Panc1 (cell line): ENCODE results near the gene MRPL44. TPM values are rescaled to one million over a fixed set of nuclear protein-coding genes. Genes with fewer than 3 reads are reported as not detected.

ENCODE experiments used
- ATAC-seq: fragments of 200-7000 bp; cut with Tn5 transposase; 2 replicates; pipeline ENCODE4 v1.9.1; 2020; ENCODE audit warnings: mild to moderate bottlenecking, moderate library complexity
- BruUV-seq: library from RNA; stranded (reverse); fragments of 400-500 nt; replicated peaks from 2 replicates; lab custom pipeline; 2021; lab: Mats Ljungman, UMichigan
- CTCF ChIA-PET: fragments of 300-600 bp; sonication (Branson Sonifier 250); formaldehyde crosslinking; loops from one replicate; lab custom pipeline; 2022; ENCODE audit warnings: antibody characterized with exemption; lab: Charles Lee
- POLR2A ChIA-PET: fragments of 300-600 bp; sonication (Branson Sonifier 250); formaldehyde crosslinking; loops from one replicate; lab custom pipeline; 2022; ENCODE audit warnings: antibody characterized with exemption; lab: Charles Lee
- DNase-seq: peaks from one replicate; pipeline ENCODE4 v3.0.0-alpha.2; 2010; ENCODE audit warnings: low read depth, low spot score
- H3K27ac ChIP-seq: 2 replicates; pipeline ENCODE4 v1.5.1; 2011; ENCODE audit warnings: mild to moderate bottlenecking, low read length, inconsistent platforms
- H3K27me3 ChIP-seq: fragments of 200-500 bp; sonication (Bioruptor generic); 2 replicates; pipeline ENCODE4 v1.6.0; 2014; ENCODE audit warnings: low read length, inconsistent platforms; ENCODE audit not compliant: control insufficient read depth, insufficient read depth
- H3K36me3 ChIP-seq: fragments of 200-500 bp; sonication (Bioruptor generic); 2 replicates; pipeline ENCODE4 v1.5.1; 2014; ENCODE audit warnings: inconsistent platforms, mild to moderate bottlenecking, low read length, moderate library complexity; ENCODE audit not compliant: control insufficient read depth, insufficient read depth
- H3K4me1 ChIP-seq: 2 replicates; pipeline ENCODE4 v1.5.1; 2011; ENCODE audit warnings: inconsistent platforms, mild to moderate bottlenecking, low read length, moderate library complexity; ENCODE audit not compliant: control insufficient read depth, insufficient read depth
- H3K4me3 ChIP-seq, 2 experiments: 2 replicates each; pipeline ENCODE4 v1.5.1; 2011 to 2012; ENCODE audit warnings: low read depth in 2 of 2, low read length in 2 of 2, mild to moderate bottlenecking in 2 of 2, inconsistent platforms in 1 of 2, moderate library complexity in 1 of 2
- H3K9me3 ChIP-seq: fragments of 200-500 bp; sonication (Bioruptor generic); 2 replicates; pipeline ENCODE4 v1.5.1; 2014; ENCODE audit warnings: low read depth, mild to moderate bottlenecking, inconsistent platforms, low read length, moderate library complexity; ENCODE audit not compliant: control insufficient read depth, insufficient read depth
- CTCF ChIP-seq: fragments of 450-650 bp; IDR thresholded peaks from 2 replicates; pipeline ENCODE4 v1.5.1; 2017; ENCODE audit warnings: mild to moderate bottlenecking
- POLR2AphosphoS5 ChIP-seq: IDR thresholded peaks from 2 replicates; pipeline ENCODE4 v1.6.1; 2012; ENCODE audit warnings: mild to moderate bottlenecking, low read depth, low read length, moderate library complexity
- REST ChIP-seq, 2 experiments: IDR thresholded peaks; 2 replicates each; pipeline ENCODE4 v1.6.1; 2011 to 2012; ENCODE audit warnings: low read depth in 2 of 2, control low read depth in 1 of 2, low read length in 1 of 2, mild to moderate bottlenecking in 1 of 2, moderate library complexity in 1 of 2; ENCODE audit not compliant: insufficient read depth in 1 of 2
- SIN3A ChIP-seq: IDR thresholded peaks from 2 replicates; pipeline ENCODE4 v1.6.1; 2012; ENCODE audit warnings: low read depth, mild to moderate bottlenecking, low read length, moderate library complexity, borderline replicate concordance; ENCODE audit not compliant: insufficient read depth
- TCF7L2 ChIP-seq: IDR thresholded peaks from 2 replicates; pipeline ENCODE4 v1.6.1; 2011; ENCODE audit warnings: mild to moderate bottlenecking, low read depth, low read length, inconsistent platforms
- in situ Hi-C: cut with HindIII; loops from 2 replicates; pipeline ENCODE4 v1.10.0; 2016; ENCODE audit warnings: low sequenced_read_pairs, low pct_unique_long_range_greater_than_20kb
- intact Hi-C: fragments of 100-400 bp; cut with micrococcal nuclease; formaldehyde crosslinking; loops from one replicate; pipeline ENCODE4 v1.10.0; 2022; ENCODE audit not compliant: unreplicated experiment
- total RNA-seq: library from RNA; stranded (reverse); gene quantifications from one replicate; pipeline ENCODE4 v1.2.1, GENCODE V29; 2021; ENCODE audit not compliant: unreplicated experiment

MRPL44 gene
- total RNA-seq, 1 experiment from 2014 or later: 27.8 TPM

- CTCF ChIA-PET: interaction anchor here (0.6 kb wide), 1 partner anchor 77 kb away, joined by 3 read pairs; no protein-coding TSS in a partner anchor
Observed at GRCh38 chr2:224008702-224009261, 51.5 kb downstream of the MRPL44 start.

GRCh38 chr2:224009605-224010315, 52.5 kb downstream of the MRPL44 start:
- Histone ChIP-seq H3K27me3 (no peaks in the 10 kb centered on the region), H3K4me1 (no peaks in the 10 kb centered on the region), H3K36me3 (no peaks in the 10 kb centered on the region), H3K27ac (no peak overlapping the region), H3K4me3 (no peak overlapping the region), H3K9me3 (no peaks in the 10 kb centered on the region)
- intact Hi-C loops (no loop called here), in situ Hi-C loops (no loop called here)
- POLR2A ChIA-PET: no interaction called here
- no peak for DNase-seq
- CTCF ChIA-PET: interaction anchor here (0.6 kb wide), 1 partner anchor 76 kb away, joined by 3 read pairs; no protein-coding TSS in a partner anchor
- no TSS peak for BruUV-seq
- ATAC-seq: no peak
- TF ChIP-seq POLR2AphosphoS5: no peak
- TF ChIP-seq SIN3A: no peak
- TF ChIP-seq CTCF: no peak
- TF ChIP-seq TCF7L2: no peak

More at GRCh38 chr2:224008702-224009261, 51.5 kb downstream of the MRPL44 start:
- Histone ChIP-seq H3K9me3 (no peaks in the 10 kb centered on the region), H3K27me3 (no peaks in the 10 kb centered on the region), H3K4me3 (no peak overlapping the region), H3K27ac (no peak overlapping the region), H3K36me3 (no peaks in the 10 kb centered on the region), H3K4me1 (no peaks in the 10 kb centered on the region)
- POLR2A ChIA-PET: no interaction called here
- DNase-seq: no peak
- BruUV-seq: no TSS peak
- no peak for ATAC-seq
- TF ChIP-seq CTCF (no peak), TCF7L2 (no peak), REST (IDR thresholded peaks at IDR 0.05; ENCODE audit: insufficient read depth in 1 of 2, low read depth in 2 of 2, low read length in 1 of 2) (no peak), SIN3A (no peak), POLR2AphosphoS5 (no peak)
- in situ Hi-C loops: no loop called here
- intact Hi-C loops: no loop called here
